Activated CD8-positive, alpha-beta memory T cell treated with anti-CD3 and anti-CD28 coated beads for 48 hours (primary cell): ENCODE measurements around the gene GAREM2.
"Not testable (repeated sequence)": the region's sequence is repeated elsewhere in the genome, so short reads cannot be mapped to it uniquely, and the experiment has no call there.

Source experiments
- DNase-seq, 3 experiments: peaks; one replicate each; pipeline ENCODE4 v3.0.0-alpha.2; 2020; ENCODE audit warnings: low read depth in 2 of 3, low spot score in 2 of 3

Gene GAREM2

GRCh38 chr2:26172871-26173775, at the start of gene GAREM2:
Gene GAREM2 (plus strand): TSS chr2:26173088. CDS start chr2:26173221, 133 bp downstream.
- DNase-seq, result no peak

DNA sequence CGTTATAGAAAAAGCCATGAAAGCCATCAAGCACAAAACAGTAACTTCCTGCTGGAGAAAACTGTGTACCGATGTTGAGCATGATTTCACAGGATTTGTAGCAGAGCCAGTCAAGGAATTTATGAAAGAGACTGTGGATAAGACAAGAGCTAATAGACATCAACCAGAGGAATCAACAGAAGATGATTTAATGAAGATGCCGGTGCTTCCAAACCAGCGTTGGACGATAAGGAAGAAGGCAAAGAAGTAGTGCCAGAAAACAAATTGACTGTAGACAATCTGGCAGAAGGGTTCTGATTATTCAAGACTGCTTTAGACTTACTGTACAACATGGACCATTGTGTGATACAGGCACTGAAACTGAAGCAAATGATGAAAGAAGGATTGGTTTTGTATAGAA, 49.5 kb upstream of the GAREM2 start:
- DNase-seq, result no peak

GRCh38 chr2:26126074-26126473, 46.8 kb upstream of the GAREM2 start:
- DNase-seq, result no peak

- no peak for DNase-seq
Observed at GRCh38 chr2:26128176-26128575, 44.7 kb upstream of the GAREM2 start.

DNA sequence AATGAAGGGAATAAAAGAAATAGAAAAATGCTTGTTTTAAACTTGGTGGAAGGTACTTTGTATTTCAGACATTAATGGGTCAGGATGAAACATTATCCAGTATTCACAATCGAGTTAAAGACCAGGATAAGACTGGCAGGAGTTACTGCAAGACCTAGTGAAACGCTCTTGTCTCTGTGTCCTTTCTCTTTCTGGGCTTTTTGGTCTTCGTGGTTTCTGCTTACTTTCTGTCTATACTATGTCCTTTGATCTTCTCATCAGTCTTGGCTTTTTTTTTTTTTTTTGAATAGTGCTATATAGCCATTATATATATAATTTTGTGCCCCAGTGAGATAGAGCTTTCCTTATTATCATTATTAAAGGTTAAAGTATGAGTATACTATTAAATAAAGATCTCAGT, 42.1 kb upstream of the GAREM2 start:
- no peak for DNase-seq

DNA sequence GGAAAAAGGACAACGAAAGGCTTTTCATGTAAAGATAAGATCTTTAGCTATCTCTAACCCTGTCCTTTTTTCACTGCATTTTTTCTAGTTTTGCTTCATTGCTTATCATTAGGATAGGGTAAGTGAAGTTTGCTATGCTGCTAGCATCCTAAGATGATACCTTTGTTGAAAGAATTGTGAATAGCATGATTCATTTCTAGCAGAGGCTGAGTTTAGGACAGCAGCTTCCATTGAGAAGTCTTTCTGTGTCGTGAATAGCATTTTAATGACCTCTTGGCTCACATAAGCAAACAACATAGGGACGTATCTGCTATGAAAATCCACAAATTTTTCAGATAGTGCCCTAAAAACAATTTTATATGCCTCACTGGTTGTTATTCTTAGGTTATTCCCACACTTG, 36.4 kb upstream of the GAREM2 start:
- DNase-seq, result no peak

GRCh38 chr2:26139269-26140183, 33.4 kb upstream of the GAREM2 start:
- DNase-seq, result no peak

DNA sequence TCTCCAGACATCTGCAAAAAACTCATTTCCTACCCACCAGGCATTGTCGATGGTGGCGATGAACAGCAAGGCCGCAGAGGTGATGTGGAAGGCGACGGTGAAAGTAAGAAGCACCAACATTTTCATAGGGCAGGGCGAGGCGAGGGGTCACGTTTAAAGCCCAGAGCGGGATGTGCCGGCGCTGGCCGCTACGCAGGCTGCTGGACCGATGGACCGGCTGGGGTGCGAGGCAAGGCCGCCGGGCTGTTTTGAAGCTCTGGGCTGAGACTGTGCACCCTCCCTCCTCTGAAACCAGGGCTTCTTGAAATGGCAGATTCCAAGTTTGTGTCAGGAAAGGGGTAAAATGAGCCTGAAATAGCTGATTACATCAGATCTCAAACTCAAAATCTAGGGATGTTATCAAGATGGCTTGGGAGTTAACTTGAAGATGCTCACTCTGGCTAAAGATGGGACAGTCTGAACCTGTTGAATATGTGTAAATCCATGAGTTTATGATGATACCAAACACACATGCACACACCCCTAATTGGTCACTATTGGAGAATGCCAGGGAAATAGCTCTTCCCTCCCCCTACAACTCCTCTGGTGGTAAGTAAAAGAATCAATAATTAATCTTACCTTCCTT, 31.6 kb upstream of the GAREM2 start:
- no peak for DNase-seq

DNA sequence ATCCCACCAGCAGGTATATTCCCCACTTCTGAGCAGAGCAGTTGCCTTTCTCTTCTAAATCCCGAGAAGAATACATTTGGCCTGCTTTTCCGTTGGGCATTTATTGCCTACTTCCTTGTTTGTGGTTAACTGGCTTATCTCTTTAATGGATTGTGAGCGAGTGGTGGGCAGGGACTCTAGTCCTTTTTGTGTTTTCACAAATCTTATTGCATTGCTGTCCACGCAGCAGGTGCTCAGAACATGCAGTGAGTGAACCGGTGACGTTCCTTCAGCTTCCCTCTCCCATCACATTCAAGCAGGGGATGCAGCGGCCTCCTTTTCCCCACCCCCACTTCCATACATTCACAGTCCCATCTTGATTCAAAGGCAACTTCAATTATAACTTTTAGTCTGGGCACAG, 28.9 kb upstream of the GAREM2 start:
- DNase-seq, result no peak

- DNase-seq, result peak; percentile 16 to 52 (median 36)
Observed at GRCh38 chr2:26144953-26145680, 27.8 kb upstream of the GAREM2 start.

DNA sequence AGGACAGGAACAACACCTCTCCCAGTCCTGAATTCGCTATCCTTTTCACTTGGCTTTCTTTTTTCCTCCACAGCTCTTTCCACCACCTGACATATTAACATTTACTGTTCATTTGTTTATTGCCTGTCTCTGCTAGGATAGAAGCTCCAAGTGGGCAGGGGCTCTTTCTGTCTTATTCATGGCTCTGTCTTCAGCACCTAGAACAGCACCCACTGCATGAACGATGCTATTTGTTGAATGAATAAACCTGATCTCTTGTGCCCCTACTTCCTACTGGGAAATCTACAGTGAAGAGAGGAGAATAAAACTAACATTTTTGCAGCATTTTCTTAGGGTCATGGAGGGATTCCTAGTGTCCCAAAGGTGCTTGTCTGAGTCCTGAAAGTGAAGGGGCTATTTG, 24.4 kb upstream of the GAREM2 start:
- no peak for DNase-seq

DNA sequence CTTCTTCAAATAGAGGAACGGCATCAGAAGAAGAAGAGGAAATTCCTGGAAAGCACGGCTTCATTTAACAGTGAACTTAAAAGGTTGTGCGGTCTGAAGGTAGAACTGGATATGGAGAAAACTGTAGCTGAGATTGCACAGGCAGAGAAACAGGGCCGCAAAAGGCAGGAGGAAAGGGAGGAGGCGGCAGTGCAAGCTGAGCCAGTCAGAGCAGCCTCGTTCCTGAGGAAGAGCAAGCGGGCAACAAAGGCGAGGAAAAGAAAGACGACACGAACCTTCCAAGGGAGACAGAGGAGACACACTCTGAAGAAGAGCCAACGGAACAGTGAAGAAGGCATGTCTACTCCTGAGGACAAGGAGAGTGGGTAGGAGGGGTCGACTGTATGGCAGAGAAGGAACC, 22.6 kb upstream of the GAREM2 start:
- DNase-seq, result no peak

GRCh38 chr2:26157580-26157979, 15.3 kb upstream of the GAREM2 start:
- no peak for DNase-seq

DNA sequence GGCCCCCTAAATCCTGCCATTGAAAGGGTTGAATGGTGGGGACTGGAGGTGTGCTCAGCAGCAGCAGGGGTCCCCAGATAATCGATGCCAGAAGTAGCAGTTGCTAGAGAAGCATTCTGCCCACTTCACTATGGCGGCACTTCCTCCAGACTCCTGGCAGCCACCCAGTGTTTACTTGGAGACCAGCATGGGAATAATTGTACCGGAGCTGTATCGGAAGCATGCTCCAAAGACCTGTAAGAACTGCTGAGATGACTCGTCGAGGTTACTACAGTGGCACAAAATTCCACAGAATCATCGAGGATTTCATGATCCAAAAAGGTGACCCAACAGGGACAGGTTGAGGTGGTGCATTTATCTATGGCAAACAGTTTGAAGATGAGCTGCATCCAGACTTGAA, 11.0 kb upstream of the GAREM2 start:
- DNase-seq, result no peak

- no peak for DNase-seq
Observed at GRCh38 chr2:26162963-26163362, 9.9 kb upstream of the GAREM2 start.

DNA sequence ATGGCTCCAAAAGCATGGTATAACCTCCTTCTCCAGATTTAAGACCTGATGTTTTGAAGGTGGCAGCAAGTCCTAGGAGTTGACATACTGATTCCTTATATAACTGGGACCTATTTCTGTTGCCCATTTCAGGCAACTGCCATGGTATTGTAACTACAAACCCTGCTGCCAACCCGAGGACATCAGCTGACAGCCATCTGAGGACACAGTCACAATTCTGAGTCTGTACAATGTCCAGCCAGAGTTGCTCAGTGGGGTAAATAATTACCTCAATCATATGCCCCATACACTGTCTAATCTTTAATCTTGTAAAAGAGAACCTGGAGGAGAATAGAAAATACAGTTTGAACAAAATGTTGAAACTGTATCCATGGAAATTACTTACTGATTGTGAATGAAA, 8.7 kb upstream of the GAREM2 start:
- no peak for DNase-seq

DNA sequence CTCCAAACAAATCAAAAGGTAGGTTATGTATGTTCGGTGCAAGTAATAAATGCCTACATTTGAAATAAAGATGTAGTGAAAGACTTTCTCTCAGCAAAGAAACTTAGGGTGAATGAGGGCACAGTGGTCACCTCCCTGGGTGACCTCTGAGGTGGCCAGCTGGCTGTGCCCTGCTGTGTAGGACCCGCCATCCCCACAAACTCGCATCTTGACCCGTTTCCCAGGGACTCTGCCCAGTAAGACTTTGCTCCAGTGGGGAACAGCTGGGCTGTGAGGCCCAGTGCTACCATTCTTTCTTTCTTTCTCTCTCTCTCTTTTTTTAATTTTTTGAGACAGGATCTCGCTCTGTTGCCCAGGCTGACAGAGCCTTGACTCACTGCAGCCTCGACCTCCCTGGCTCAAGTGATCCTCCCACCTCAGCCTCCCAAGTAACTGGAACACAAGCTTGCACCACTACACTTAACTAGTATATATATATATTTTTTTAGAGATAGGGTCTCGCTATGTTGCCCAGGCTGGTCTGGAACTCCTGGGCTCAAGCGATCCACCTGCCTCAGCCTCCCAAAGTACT, 8.2 kb upstream of the GAREM2 start:
- DNase-seq, result no peak

DNA sequence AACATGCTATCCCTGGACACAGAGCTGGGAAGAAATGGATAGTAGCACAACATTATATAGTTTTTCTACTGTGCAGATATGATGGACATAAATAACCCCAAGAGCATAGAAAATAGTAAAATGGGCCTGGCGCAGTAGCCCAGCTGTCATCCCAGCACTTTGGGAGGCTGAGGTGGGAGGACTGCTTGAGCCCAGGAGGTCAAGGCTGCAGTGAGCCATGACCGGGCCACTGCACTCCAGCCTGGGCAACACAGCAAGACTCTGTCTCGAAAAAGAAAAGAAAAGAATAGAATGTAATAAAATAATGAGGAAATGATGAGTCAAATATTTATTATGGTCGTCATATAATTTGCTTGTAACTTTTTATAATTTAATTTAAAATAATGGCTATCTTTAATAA, 7.5 kb upstream of the GAREM2 start:
- DNase-seq, result no peak

- DNase-seq, result not testable (repeated sequence)
Observed at GRCh38 chr2:26166541-26166940, 6.3 kb upstream of the GAREM2 start.

- no peak for DNase-seq
Observed at GRCh38 chr2:26168785-26169184, 4.1 kb upstream of the GAREM2 start.

GRCh38 chr2:26169226-26169625, 3.7 kb upstream of the GAREM2 start:
- DNase-seq, result no peak
